GM18511 (cell line): ENCODE results near the gene VAMP2.
"Not testable (repeated sequence)": the region's sequence is repeated elsewhere in the genome, so short reads cannot be mapped to it uniquely, and the experiment has no call there.

Experiments used
- ATAC-seq: cut with Tn5 transposase; IDR thresholded peaks from one replicate; pipeline ENCODE4 v1.9.1; 2021; ENCODE audit warnings: mild to moderate bottlenecking, moderate library complexity; ENCODE audit not compliant: unreplicated experiment

Gene VAMP2

DNA sequence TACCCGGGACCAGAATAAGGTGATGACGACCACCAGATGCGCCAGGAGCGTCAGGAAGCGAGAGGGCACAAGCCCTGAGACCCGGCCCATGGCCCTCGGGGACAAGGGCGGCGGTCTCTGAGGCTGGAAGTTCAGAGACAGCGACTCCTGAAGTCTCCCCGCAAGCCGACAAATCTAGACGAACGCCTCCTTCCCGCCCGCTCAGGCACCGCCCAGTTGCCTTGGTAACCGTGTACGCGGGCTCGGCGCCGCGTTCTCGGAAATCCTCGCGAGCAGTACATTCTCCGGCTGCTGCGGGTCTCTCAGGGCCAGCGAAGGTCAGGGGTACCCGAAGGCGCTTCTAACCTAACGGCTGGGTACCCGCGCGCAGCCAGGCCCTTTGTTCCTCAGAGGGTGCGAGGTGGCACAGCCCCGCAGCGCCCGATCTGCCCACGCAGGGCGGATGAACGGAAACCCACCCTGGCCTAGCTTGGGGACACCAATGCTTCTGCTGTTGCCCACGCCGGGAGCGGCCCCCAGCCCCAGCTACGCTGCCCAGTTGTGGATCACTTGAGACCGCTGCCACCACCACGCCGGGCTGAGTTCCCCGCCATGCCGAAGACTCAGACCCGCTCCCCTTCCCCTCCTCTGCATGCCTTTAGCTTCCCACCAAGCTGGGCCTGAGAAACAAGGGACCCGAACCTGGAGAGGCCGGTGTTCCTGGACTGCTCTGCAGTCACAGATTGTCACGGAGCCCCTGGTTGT, 13.6 kb upstream of the VAMP2 start, which contains the start of gene TMEM107:
Gene TMEM107, minus strand, starts transcription at position 184 of the 744 bp plus-strand sequence. Its CDS starts 94 bp downstream, at position 90.
- ATAC-seq = peak; percentile 55

DNA sequence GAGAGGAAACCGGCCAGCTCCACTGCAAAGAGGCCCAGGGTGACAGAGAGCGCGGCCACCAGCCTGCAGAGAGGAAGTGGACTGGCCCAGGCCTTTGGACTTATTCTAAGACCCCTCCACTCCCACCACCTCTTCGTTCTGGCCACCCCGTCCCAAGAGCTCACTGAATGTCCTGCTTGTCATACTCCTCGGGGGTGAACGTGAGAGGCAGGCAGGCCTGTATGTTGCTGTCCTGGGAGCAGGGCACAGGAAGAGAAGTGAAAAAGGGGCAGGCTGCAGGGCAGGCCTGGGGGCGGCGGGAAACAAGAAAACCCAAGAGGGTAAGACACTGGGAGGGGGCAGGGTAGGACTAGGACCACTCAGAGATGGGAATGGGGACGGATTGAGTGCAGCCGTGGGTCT, 13.0 kb upstream of the VAMP2 start:
- peak; percentile 7 for ATAC-seq

DNA sequence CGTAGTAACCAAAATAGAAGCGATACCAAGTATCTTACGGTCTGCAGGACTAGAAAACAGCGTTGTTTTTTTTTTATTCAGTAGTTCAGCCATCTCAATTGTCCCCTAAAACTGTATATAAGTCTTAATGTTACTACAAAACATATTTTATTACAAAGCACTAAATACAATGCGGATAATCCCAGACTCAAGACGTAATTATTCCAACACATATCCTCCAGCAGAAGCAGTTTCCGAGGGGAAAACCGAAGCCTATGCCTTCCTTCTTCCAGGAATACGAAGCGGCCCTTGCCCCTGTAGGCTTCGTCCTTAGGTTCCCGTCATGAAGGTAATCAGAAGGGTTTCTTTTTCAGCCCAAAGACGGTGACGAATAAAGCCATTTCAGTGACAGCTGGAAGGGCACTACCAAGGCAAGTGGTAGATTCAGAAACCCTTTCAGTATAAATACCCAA, 11.1 kb upstream of the VAMP2 start:
- ATAC-seq = no peak

- ATAC-seq = peak; percentile 64
Observed at GRCh38 chr17:8173056-8173870, 10.5 kb upstream of the VAMP2 start.

- ATAC-seq = not testable (repeated sequence)
Observed at GRCh38 chr17:8170186-8170585, 7.4 kb upstream of the VAMP2 start.

DNA sequence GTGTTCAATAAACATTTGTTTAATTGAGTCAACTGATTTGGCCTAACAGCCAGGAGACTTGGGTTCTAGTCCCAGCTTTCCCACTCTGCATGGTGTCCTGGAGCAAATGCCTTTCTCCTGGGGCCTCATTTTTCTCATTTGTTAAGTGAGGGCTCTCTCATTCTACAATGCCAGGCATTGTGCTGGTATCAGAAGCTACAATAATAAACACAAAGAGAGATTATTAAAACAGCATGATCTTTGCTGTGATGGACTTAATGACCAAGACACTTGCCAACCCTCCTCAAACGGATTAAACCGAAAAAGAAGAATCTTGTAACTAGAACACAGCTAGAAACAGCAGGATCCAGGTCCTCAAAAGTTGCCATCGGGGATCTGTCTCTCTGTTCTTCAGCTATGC, 4.8 kb upstream of the VAMP2 start:
- no peak for ATAC-seq

DNA sequence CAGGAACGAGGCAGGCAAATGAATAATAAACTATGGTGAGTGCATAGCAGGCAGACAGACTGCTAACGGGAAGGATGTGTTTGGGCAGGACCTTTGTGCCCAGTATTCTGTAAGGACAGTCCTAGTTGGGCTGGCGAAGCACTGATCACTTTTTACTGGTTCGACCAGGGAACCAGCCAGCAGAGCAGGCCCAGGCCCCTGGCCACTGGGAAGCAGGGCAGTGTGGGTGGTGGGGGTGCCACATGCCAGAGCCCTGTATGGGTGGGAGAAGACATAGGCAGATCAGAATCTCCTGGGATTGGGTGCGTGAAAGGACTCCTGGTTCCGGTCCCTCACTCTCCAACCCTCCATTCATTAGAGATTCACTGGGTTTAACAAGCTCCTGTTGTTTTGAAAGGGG, 4.0 kb upstream of the VAMP2 start:
- no peak for ATAC-seq

GRCh38 chr17:8164815-8165131, 2.0 kb upstream of the VAMP2 start:
- no peak for ATAC-seq

- no peak for ATAC-seq
Observed at GRCh38 chr17:8163978-8164814, 1.4 kb upstream of the VAMP2 start.

GRCh38 chr17:8162997-8163977, 539 bp upstream of the VAMP2 start:
- ATAC-seq = peak; percentile 16

GRCh38 chr17:8161289-8162232, 1.2 kb downstream of the VAMP2 start:
- ATAC-seq = no peak

DNA sequence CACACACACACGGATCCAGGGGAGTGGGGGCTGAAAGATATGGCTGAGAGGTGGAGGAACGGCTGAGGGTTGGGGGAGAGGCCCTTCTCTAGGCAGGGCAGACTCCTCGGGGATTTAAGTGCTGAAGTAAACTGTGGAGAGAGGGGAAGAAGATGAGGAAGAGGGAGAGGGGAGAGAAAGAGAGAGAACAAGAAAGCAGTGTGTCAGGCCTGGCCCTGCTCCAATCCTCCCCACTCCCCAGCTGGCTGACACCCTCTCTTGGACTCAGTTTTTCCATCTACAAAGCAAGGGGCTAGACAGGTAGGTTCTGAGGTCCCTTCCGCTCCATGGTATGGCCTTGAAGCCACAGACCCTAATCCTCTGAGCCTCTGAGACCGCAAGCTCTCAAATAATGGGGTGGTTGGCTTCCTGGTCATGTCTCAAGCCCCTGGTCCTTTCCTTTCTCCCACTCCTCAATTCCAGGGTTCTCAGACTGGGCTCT, 2.0 kb downstream of the VAMP2 start:
- no peak for ATAC-seq

DNA sequence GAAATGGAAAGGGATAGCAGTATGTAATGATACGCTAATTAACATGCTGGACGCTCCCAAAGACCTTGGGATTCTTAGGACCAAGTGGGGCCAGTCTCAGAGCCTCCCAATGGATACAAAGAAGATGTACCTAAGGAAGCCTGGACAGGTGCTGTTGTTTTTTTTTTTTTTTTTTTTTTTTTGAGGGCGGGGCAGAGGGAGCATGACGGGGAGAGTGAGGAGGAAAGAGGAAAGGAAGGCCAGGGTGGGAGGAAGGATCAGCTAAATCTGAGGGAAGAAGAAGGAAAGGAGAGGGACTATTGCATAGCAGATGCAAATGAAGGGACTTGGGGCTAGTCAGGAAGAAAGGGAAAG, 2.5 kb downstream of the VAMP2 start:
- ATAC-seq = no peak

DNA sequence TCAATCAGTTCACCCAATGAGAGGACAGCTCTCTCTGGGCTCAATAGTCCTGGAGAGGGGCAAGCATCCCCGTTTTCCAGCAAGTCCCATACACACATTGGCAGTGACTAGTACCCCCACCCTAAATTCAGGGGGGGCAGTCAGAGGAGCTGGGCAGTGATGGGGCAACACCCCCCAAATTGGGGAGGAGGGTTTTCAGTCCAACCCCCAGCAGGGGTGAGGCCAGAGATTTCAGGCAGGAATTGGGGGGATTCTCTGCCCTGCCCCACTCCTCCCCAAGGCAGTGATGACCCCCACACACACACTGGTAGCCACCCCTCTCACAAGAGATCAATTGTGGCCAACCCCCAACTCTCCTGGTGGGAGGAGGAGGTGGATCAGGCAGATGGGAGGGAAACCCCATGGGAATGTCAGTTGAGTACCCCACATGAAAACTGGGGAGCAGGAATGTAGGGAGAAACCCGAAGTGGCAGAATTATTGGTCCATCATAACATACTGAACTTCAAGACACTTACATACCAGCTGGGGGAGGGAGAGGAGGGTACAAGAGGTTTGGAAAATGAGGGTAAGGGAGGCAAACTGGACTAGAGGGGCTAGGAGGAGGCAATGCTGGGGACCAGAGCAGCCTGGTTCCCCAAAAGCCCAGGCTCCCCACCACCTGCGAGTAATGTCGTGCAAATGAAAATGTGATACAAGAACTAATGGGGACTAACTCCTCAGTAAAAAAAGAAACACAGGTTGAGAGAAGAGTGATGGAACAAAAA, 3.1 kb downstream of the VAMP2 start:
- ATAC-seq = no peak

DNA sequence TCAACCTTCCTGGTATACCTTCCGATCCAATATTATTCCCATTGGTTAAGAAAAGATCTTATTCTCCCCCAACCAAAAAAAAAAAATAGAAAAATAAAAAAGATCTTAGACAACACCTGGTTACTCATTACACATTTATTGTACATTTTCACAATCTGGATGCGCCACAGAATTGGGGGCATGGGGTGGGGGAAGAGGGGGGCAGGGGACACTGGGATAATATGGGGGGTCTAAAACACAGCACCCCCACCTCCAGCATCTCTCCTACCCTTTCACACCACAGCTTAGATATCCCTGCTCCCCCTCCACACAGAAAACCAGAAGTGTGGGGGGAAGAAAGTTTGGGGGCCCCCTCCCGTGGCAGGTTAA, 3.7 kb downstream of the VAMP2 start:
- ATAC-seq = no peak

- ATAC-seq = no peak
Observed at GRCh38 chr17:8158267-8159031, 4.3 kb downstream of the VAMP2 start.

DNA sequence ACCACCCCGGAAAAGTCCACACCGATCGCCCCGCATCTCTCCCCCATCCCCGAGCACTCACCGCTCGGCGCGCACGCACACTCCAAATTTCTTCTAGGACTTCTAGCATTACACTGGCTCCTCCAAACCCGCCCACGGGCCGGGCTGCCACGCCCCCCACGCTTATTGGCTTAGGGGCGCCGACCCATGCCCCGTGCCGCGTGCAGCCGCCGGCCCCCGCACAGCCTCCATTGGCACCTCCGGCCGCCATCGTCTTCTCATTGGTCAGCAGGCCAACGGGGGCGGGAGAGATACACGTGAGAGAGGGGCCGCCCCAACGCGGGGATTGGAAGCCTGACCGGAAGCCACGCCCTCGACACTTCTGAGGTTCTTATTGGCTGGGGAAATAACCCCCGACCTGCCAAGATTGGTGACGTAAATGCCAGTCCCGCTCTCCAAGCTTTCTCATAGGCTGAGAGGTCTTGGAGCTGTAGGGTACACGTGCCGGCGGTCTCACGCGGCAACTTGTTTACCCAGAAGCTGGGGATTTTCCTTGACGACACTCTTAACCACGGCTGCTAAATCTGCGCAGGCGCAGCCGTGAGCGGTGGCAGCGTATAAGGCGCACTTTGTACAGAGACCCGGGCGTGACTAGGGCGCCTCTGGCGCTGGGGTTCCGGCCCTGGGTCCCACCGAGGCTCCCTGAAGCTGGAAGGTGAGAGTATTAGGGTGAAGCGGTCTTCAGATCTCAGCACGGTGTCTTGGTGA, 6.3 kb downstream of the VAMP2 start:
- peak; percentile 83 for ATAC-seq
